Measurements from ENCODE around the gene DNAJC8. TPM values are rescaled to one million over a fixed set of nuclear protein-coding genes. Genes with fewer than 3 reads are reported as not detected.

The DNAJC8 gene
- total RNA-seq, 4 donors from 2014 or later = 77.7 to 83.1 (median 79.9) TPM

GRCh38 chr1:28157894-28158293 lies 74.9 kb downstream of the DNAJC8 start:
- H3K4me3 ChIP-seq = no peak overlapping the region
- H3K4me1 ChIP-seq = peaks cover 0 to 10% (median 0%) of the 10 kb centered on the region in 4 donors
- DNase-seq (ENCODE audit: low spot score in 2 of 2) = no peak
- no peaks in the 10 kb centered on the region for H3K9me3 ChIP-seq
- TF ChIP-seq CTCF (IDR thresholded peaks at IDR 0.05) = no peak
- no peak for TF ChIP-seq EP300 (IDR thresholded peaks at IDR 0.05)
- TF ChIP-seq POLR2A (IDR thresholded peaks at IDR 0.05) = no peak
- H3K36me3 ChIP-seq = no peaks in the 10 kb centered on the region
- peak overlapping the region in 1 of 4 donors; percentile 17 for H3K27ac ChIP-seq
- no peaks in the 10 kb centered on the region for H3K27me3 ChIP-seq
- 80 to 83% methylated on average over 8 of the region's 8 CpGs for WGBS, 2 donors

GRCh38 chr1:28156821-28157220 lies 76.0 kb downstream of the DNAJC8 start:
- no peaks in the 10 kb centered on the region for H3K36me3 ChIP-seq
- H3K27ac ChIP-seq = peak overlapping the region in 1 of 4 donors; percentile 42
- H3K4me3 ChIP-seq = no peak overlapping the region
- TF ChIP-seq POLR2A (IDR thresholded peaks at IDR 0.05) = no peak
- TF ChIP-seq EP300 (IDR thresholded peaks at IDR 0.05) = no peak
- no peak for TF ChIP-seq CTCF (IDR thresholded peaks at IDR 0.05)
- H3K27me3 ChIP-seq = no peaks in the 10 kb centered on the region
- 69 to 79% methylated on average over 4 of the region's 4 CpGs for WGBS, 2 donors
- H3K4me1 ChIP-seq = peaks cover 0 to 10% (median 0%) of the 10 kb centered on the region in 4 donors
- no peaks in the 10 kb centered on the region for H3K9me3 ChIP-seq
- DNase-seq (ENCODE audit: low spot score in 2 of 2) = peak in 1 of 2 donors; percentile 32

GRCh38 chr1:28155628-28156027 lies 77.2 kb downstream of the DNAJC8 start:
- H3K27me3 ChIP-seq = no peaks in the 10 kb centered on the region
- TF ChIP-seq EP300 (IDR thresholded peaks at IDR 0.05) (no peak), POLR2A (IDR thresholded peaks at IDR 0.05) (no peak), CTCF (IDR thresholded peaks at IDR 0.05) (no peak)
- 93 to 95% methylated on average over 4 of the region's 4 CpGs for WGBS, 2 donors
- no peak overlapping the region for H3K4me3 ChIP-seq
- H3K4me1 ChIP-seq = peaks cover 0 to 8% (median 0%) of the 10 kb centered on the region in 4 donors
- peaks cover 0 to 2% (median 0%) of the 10 kb centered on the region in 3 donors for H3K36me3 ChIP-seq
- no peak overlapping the region for H3K27ac ChIP-seq
- DNase-seq (ENCODE audit: low spot score in 2 of 2) = no peak
- no peaks in the 10 kb centered on the region for H3K9me3 ChIP-seq

- no peaks in the 10 kb centered on the region for H3K27me3 ChIP-seq
- WGBS, 2 donors = 81 to 83% methylated on average over 9 of the region's 9 CpGs
- no peak overlapping the region for H3K27ac ChIP-seq
- no peak for TF ChIP-seq POLR2A (IDR thresholded peaks at IDR 0.05)
- no peak for TF ChIP-seq CTCF (IDR thresholded peaks at IDR 0.05)
- TF ChIP-seq EP300 (IDR thresholded peaks at IDR 0.05) = no peak
- H3K4me3 ChIP-seq = no peak overlapping the region
- no peaks in the 10 kb centered on the region for H3K9me3 ChIP-seq
- no peak for DNase-seq (ENCODE audit: low spot score in 2 of 2)
- H3K36me3 ChIP-seq = peaks cover 0 to 9% (median 0%) of the 10 kb centered on the region in 3 donors
- H3K4me1 ChIP-seq = no peaks in the 10 kb centered on the region
Measured at GRCh38 chr1:28154078-28154594, 78.7 kb downstream of the DNAJC8 start.

Other genes with a start within 250 kb of the DNAJC8 start
- gene EYA3, start 144.4 kb downstream of the DNAJC8 start, total RNA-seq = 10 to 100 TPM in 3 of 4 donors, 1 to 10 TPM in 1; 9.2 to 17.6 (median 14.6) TPM
- gene PTAFR, start 56.3 kb downstream of the DNAJC8 start, total RNA-seq = 10 to 100 TPM in 1 of 4 donors, 1 to 10 TPM in 3; 3.5 to 11.1 (median 5.9) TPM
- gene ATP5IF1, start 3.1 kb upstream of the DNAJC8 start, total RNA-seq = 100 to 1,000 TPM in 3 of 4 donors, 10 to 100 TPM in 1; 96.3 to 207 (median 148) TPM
- 10 to 100 TPM in 1 of 4 donors, 1 to 10 TPM in 3; 6.9 to 16.2 (median 8.9) TPM for gene SESN2, start 26.5 kb upstream of the DNAJC8 start, total RNA-seq
- 10 to 100 TPM in 2 of 4 donors, 1 to 10 TPM in 2; 9.4 to 21.2 (median 12.0) TPM for gene MED18, start 96.0 kb upstream of the DNAJC8 start, total RNA-seq
- 10 to 100 TPM; 25.1 to 38.7 (median 33.6) TPM for gene PHACTR4, start 136.7 kb upstream of the DNAJC8 start, total RNA-seq

All from tibial nerve (tissue), 4 donors.